Stimulated activated CD8-positive, alpha-beta memory T cell treated with anti-CD3 and anti-CD28 coated beads, Interleukin-2, amount 100 ng/mL, for 1 hour (primary cell): ENCODE results near the gene GIN1.
A peak's percentile ranks its signal among the peaks of the same experiment; 100 is the strongest.
"Not testable (repeated sequence)": the region's sequence is repeated elsewhere in the genome, so short reads cannot be mapped to it uniquely, and the experiment has no call there.

Source experiments
- DNase-seq, 2 donors: peaks; one replicate each; pipeline ENCODE4 v3.0.0-alpha.2; 2020; ENCODE audit warnings: low read depth in 2 of 2

The GIN1 gene

GRCh38 chr5:103119765-103120606 is at the start of gene GIN1, which contains the start of gene PPIP5K2:
Gene GIN1, minus strand, starts transcription at chr5:103120138. Its CDS starts 11,431 bp downstream, at chr5:103108707.
Gene PPIP5K2, plus strand, starts transcription at chr5:103120301. Its CDS starts 9,289 bp downstream, at chr5:103129590.
- peak; percentile 93 to 95 for DNase-seq

DNA sequence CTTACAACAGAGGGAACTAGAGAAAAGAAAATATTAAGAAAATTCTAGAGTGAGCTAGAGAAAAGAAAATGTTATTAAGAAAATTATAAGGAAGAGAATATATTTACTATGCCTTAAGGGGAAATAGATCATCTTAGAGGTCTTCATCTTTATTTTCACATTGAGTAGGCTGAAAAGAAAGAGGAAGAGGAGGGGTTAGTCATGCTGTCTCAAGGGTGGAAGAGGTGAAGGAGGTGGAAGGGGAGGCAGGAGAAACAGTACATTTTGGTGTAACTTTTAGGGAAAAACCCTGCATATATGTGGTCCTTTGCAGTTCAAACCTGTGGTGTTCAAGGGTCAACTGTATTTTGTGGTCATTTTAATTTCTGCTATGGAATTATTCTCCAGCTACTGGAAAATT is 46.8 kb upstream of the GIN1 start:
- DNase-seq, result no peak

GRCh38 chr5:103151156-103151555 is 31.2 kb upstream of the GIN1 start:
- DNase-seq, result no peak

DNA sequence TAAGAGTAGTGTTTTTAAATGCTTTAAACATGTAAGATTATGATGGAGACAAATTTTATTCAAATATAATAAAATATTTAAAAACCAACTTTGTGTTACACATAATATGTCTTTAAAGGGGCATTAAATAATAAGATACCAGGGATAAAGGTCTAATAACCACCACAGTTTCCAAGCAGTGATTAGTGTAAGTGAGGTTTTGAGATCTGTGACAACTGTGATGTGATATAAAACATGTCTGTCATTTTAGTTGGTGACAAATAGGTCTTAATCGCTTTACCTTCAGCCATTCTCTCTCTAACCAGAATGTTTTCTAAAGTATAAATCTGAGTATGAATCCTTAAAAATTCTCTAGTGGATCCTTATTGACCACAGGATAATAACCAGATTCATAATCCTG is 28.3 kb upstream of the GIN1 start:
- DNase-seq, result no peak

DNA sequence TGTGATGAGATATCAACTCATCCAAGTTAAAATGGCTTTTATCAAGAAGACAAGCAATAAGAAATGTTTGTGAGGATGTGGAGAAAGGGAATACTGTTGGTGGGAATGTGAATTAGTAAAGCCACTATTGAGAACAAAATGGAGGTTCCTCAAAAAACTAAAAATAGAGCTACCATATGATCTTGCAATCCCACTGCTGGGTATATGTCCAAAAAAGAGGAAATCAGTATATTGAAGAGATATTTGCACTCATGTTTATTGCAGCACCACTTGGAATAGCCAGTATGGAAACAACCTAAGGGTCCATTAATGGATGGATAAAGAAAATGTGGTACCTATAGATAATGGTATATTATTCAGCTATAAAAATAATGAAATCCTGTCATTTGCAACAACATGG is 25.3 kb upstream of the GIN1 start:
- no peak for DNase-seq

DNA sequence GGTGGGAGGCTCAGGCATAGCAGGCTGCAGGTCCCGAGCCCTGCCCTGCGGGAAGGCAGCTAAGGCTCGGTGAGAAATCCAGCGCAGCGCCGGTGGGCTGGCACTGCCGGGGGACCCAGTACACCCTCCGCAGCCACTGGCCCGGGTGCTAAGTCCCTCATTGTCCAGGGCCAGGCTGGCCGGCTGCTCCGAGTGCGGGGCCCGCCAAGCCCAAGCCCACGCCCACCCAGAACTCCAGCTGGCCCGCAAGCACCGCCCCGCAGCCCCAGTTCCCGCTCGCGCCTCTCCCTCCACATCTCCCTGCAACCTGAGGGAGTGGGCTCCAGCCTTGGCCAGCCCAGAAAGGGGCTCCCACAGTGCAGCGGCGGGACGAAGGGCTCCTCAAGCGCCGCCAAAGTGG is 22.2 kb upstream of the GIN1 start:
- not testable (repeated sequence) for DNase-seq

DNA sequence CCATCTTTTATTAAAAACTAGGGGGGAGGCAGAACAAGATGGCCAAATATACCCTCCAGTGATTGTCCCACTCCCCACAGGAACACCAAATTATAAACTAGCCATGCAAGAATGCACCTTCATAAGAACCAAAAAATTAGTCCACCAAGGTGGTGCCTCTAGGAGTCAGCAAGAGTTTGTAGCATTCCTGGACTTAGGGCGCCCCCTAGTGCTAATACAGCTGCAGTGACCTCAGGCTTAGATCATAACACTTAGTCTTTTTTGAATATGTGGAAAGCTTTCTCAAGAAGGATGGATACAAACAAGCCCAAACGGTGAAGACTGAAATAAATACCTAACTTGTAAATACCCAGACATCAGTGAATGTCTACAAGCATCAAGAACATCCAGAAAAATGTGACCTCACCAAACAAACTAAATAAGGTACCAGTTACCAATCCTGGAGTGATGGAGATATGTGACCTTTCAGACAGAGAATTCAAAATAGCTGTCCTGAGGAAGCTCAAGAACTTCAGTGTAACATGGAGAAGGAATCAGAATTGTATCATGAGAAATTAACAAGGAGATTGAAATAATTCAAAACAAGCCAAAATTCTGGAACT is 19.4 kb upstream of the GIN1 start:
- peak; percentile 68 to 71 for DNase-seq

GRCh38 chr5:103138202-103138690 is 18.3 kb upstream of the GIN1 start:
- no peak for DNase-seq

GRCh38 chr5:103135461-103135860 is 15.5 kb upstream of the GIN1 start:
- DNase-seq, result no peak

DNA sequence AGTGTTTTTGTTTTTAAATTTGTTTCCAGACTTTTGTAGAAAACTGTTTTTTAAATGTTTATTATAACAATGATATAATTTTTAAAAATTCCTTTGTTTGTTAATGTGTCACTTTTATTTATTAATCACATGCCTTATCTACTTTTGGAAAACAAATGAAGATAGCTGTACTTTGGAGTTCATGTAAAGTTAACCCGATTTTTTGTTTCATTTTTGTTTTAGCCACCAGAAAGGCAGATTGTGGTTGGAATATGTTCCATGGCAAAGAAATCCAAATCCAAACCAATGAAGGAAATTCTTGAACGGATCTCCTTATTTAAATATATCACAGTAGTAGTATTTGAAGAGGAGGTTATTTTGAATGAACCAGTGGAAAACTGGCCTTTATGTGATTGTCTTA is 13.3 kb upstream of the GIN1 start:
- DNase-seq, result no peak

GRCh38 chr5:103132684-103133083 is 12.7 kb upstream of the GIN1 start:
- DNase-seq, result no peak

- DNase-seq, result no peak
Observed at GRCh38 chr5:103128202-103128601, 8.3 kb upstream of the GIN1 start.

DNA sequence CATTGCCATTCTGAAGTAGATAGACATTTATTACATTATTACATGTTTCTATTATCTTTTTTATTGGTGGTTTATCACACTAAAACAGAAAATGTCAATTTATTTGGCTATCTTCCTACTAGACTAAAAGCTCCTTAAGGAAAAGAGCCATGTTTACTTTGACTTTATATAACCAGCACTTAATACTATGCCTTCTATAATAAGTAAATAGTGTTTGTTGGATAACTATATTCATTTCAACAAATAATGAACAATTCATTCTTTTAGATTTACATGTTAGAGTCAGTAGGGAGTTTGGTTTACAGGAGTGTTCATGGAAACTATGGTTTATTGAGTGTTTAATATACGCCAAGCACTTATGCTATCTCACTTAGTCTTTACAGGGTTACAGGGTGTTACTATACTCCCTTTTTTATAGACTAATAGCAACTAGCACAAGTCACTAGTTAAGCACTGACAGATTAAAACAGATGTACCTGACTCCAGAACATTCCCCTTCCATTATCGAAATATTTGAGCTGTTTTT is 7.4 kb upstream of the GIN1 start:
- no peak for DNase-seq

DNA sequence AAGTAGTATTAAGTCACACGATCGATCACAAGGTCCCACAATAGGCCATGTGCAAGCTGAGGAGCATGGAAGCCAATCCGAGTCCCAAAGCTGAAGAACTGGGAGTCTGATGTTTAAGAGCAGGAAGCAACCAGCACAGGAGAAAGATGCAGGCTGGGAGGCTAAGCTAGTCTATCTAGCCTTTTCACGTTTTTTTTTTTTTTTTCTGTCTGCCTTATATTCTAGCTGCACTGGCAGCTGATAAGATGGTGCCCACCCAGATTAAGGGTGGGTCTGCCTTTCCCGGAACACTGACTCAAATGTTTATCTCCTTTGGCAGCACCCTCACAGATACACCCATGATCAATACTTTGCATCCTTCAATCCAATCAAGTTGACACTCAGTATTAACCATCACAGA is 6.6 kb upstream of the GIN1 start:
- DNase-seq, result no peak

DNA sequence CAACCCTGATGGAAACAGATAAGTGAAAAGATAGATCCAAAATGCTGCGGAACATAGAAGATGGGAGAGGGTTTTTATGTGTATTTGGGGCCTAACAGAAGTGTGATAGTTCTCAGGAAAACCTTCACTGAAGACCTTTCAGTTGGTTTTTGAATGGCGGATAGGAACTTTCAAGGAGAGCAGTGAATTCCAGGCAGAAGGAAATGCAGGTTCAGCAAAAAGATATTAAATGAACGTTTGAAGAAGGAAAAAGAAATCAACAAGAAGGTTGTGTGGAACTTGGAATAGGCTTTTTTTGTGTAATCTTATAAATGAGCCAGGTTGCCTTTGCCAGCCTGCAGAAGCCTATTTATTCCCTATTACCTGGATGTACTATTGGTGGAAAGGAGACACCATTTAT is 2.3 kb upstream of the GIN1 start:
- DNase-seq, result no peak

GRCh38 chr5:103120607-103121200 is 766 bp upstream of the GIN1 start:
- DNase-seq, result no peak

DNA sequence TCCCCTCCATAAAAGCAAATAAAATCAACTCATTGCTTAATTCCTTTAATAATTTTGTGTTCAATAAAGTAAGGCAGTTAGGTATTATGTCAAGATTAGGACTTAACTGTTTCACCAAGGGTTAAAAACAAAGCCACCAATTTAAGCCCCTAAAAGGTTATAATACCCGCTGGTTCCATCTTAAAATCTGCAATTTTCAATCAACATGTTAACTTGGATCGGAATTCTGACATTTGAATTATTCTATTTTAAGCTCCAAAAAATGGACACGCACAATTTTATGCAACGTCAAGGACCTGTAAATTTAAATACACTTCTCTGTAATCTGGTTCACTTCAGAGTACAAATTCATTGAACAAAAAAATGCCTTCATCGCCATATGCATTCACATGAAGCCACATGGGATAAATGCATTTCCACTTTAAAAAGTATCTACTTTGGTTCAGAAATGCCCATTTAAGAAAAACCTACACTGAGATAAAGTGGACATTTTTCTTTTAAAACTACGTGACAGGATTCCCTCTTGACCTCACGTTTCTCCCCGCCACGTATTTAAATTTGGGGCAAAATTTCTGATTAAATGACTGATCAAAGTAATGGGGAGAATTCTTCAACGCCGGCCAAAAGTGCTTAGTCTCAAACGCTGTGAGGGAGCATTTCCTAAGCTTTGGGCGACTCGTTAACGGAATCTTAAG is 721 bp downstream of the GIN1 start:
- no peak for DNase-seq

DNA sequence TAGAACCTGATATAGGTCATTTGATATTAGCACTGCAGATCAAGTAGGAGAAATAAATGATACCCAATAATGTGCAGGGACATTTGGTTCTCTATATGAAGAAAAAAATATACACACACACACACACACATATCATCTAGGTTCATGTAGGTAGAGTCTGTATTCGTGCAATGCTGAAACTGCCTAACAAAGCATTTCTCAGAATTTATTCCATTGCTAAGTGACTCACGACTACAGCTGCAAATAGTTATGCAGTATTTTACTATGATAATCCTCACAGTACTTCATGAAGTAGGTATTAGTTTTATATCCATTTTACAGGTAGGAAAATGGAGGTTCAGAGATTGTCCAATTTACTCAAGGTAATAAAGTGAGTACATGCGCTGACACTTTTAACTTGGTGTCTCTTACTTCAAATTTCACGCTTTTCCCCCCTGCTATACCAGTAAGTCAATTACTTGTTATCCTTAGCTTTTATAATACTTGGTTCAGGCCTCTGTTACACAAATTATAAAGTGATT is 2.4 kb downstream of the GIN1 start:
- no peak for DNase-seq

DNA sequence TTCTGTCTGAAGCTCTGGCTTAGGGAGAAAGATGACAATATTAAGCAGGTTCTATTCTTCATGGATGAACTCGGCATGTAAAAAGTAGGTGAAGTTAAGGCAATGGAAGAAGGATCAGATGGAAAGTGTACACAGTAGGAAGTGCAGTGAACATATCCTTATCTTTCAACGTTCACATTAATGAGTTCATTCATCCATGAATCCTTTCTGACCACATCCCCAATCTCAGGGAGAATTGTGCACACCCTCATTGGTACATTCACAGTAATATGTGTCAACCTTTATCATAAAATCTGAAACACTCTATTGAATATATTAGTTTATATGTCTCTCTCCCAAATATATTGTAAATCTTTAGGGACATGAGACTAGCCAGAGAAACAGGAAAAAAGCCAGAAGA is 5.5 kb downstream of the GIN1 start:
- no peak for DNase-seq

DNA sequence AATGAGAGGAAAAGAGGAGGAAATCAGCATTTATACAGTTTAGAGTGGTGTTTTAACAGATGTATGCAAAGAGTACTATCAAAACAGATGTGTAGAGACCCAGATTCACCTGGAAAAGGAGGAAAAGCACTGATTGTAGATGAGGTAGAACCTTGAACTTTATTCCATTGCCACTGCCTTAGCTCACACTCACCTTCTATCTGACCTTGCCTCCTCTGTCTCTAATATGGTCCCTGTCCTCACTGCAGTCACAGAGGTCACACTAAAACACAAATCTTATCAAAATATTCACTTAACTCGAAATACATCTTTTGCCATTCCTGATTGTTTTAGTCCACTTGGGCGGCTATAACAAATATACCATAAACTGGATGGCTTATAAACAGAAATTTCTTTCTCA is 7.0 kb downstream of the GIN1 start:
- DNase-seq, result no peak

DNA sequence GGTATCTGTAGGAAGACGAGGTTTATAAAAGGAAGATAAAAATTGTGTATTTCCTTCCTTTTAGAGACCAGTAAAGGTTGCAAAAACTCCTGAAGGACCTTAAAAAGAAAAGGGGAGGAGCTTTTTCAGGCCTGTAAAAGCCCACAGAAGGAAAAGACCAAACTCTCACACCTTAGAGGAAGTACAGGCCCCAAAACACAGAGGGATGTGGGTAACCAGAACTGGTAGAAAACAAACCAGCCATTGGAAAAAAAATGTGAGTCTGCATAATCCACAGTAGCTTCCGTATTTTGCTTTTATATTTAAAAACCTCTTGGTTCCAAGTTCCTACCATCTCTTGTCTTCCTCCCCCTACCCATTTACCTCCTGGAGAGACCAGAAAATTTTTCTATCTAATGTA is 8.5 kb downstream of the GIN1 start:
- DNase-seq, result no peak

DNA sequence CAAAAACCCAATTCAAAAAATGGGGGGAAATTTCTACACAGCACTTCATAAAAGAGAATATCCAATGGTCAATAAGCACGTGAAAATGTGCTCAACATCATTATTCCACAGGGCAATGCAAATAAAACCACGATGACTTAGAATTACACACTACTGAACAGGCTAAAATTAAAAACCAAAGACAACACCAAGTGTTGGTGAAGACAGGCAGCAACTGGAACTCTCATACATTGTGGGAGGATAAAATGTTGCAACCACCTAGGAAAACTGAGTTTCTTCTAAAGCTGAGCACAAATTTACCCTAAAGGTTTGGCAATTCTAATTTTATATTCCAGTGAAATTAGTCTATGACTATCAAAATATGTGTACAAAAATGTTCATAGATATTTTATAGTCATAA is 9.5 kb downstream of the GIN1 start:
- DNase-seq, result no peak
